ENCODE results near the gene HDDC3.

GRCh38 chr15:90945091-90945490 lies 12.7 kb upstream of the HDDC3 start:
- TF ChIP-seq CTCF (IDR thresholded peaks at IDR 0.05) (no peak), POLR2A (IDR thresholded peaks at IDR 0.05) (no peak)

All from testis (tissue), 2 donors.